ENCODE results near the gene PHLDB1.
A peak's percentile ranks its signal among the peaks of the same experiment; 100 is the strongest.
"Not testable (repeated sequence)": the region's sequence is repeated elsewhere in the genome, so short reads cannot be mapped to it uniquely, and the experiment has no call there.

Gene PHLDB1

GRCh38 chr11:118659314-118659952 is 52.0 kb downstream of the PHLDB1 start:
- peak; percentile 90 for DNase-seq

- DNase-seq = no peak
Measured at GRCh38 chr11:118659953-118660680, 52.7 kb downstream of the PHLDB1 start.

- no peak for DNase-seq
Measured at GRCh38 chr11:118660681-118661424, 53.4 kb downstream of the PHLDB1 start.

GRCh38 chr11:118661425-118662301 is 54.2 kb downstream of the PHLDB1 start:
- no peak for DNase-seq

GRCh38 chr11:118662401-118663271 is 55.2 kb downstream of the PHLDB1 start:
- DNase-seq = no peak

- no peak for DNase-seq
Measured at GRCh38 chr11:118663381-118663780, 56.0 kb downstream of the PHLDB1 start.

GRCh38 chr11:118663902-118664301 is 56.5 kb downstream of the PHLDB1 start:
- no peak for DNase-seq

GRCh38 chr11:118666371-118666770 is 59.0 kb downstream of the PHLDB1 start:
- peak; percentile 26 for DNase-seq

- no peak for DNase-seq
Measured at GRCh38 chr11:118670063-118670462, 62.6 kb downstream of the PHLDB1 start.

- DNase-seq = no peak
Measured at GRCh38 chr11:118671254-118671653, 63.8 kb downstream of the PHLDB1 start.

GRCh38 chr11:118672846-118673245 is 65.4 kb downstream of the PHLDB1 start:
- DNase-seq = no peak

- no peak for DNase-seq
Measured at GRCh38 chr11:118673361-118674081, 66.1 kb downstream of the PHLDB1 start.

- no peak for DNase-seq
Measured at GRCh38 chr11:118674082-118674435, 66.6 kb downstream of the PHLDB1 start.

GRCh38 chr11:118677977-118678376 is 70.6 kb downstream of the PHLDB1 start:
- DNase-seq = no peak

- DNase-seq = not testable (repeated sequence)
Measured at GRCh38 chr11:118678908-118679307, 71.5 kb downstream of the PHLDB1 start.

- DNase-seq = no peak
Measured at GRCh38 chr11:118679483-118679882, 72.1 kb downstream of the PHLDB1 start, which contains the start of gene TREH. TREH (minus strand) TSS chr11:118679650; CDS start chr11:118679627, 23 bp downstream.

- DNase-seq = no peak
Measured at GRCh38 chr11:118682372-118682771, 75.0 kb downstream of the PHLDB1 start.

GRCh38 chr11:118682939-118683338 is 75.5 kb downstream of the PHLDB1 start:
- DNase-seq = not testable (repeated sequence)

- DNase-seq = no peak
Measured at GRCh38 chr11:118684187-118684586, 76.8 kb downstream of the PHLDB1 start.

GRCh38 chr11:118687906-118688305 is 80.5 kb downstream of the PHLDB1 start:
- DNase-seq = no peak
